Liver (tissue), 9 donors: ENCODE measurements around the gene LRRC15. TPM values are rescaled to one million over a fixed set of nuclear protein-coding genes. Genes with fewer than 3 reads are reported as not detected.

Source experiments
- DNase-seq: peaks from one replicate; pipeline ENCODE4 v3.0.0-alpha.2; 2017; ENCODE audit warnings: low spot score
- H3K27ac ChIP-seq, 2 donors: one replicate each; pipeline ENCODE4 v1.7.0; 2013; ENCODE audit warnings: inconsistent platforms in 2 of 2, low read length in 2 of 2, control low read depth in 1 of 2, low read depth in 1 of 2, mild to moderate bottlenecking in 1 of 2
- H3K27me3 ChIP-seq, 4 donors: one replicate each; pipeline versions ENCODE4 v1.6.1 to v1.7.0; 2013; ENCODE audit warnings: low read length in 3 of 4, inconsistent platforms in 1 of 4, mild to moderate bottlenecking in 1 of 4, moderate library complexity in 1 of 4; ENCODE audit not compliant: control insufficient read depth in 4 of 4, insufficient read depth in 4 of 4
- H3K36me3 ChIP-seq, 4 donors: one replicate each; pipeline versions ENCODE4 v1.6.1 to v1.7.0; 2013; ENCODE audit warnings: low read length in 3 of 4, mild to moderate bottlenecking in 3 of 4, low read depth in 1 of 4, moderate library complexity in 1 of 4; ENCODE audit not compliant: control insufficient read depth in 4 of 4, insufficient read depth in 3 of 4
- H3K4me1 ChIP-seq, 4 donors: one replicate each; pipeline versions ENCODE4 v1.6.1 to v1.7.0; 2013; ENCODE audit warnings: low read length in 3 of 4, mild to moderate bottlenecking in 3 of 4, moderate library complexity in 1 of 4; ENCODE audit not compliant: control insufficient read depth in 4 of 4, insufficient read depth in 4 of 4
- H3K4me3 ChIP-seq, 3 donors: one replicate each; pipeline versions ENCODE4 v1.6.1 to v1.7.0; 2013; ENCODE audit warnings: low read length in 3 of 3, control low read depth in 1 of 3, low read depth in 1 of 3, mild to moderate bottlenecking in 1 of 3
- H3K9ac ChIP-seq, 2 donors: one replicate each; pipeline ENCODE4 v1.7.0; 2013; ENCODE audit warnings: low read length in 2 of 2, mild to moderate bottlenecking in 2 of 2, moderate library complexity in 2 of 2, control low read depth in 1 of 2, low read depth in 1 of 2
- H3K9me3 ChIP-seq, 4 donors: one replicate each; pipeline versions ENCODE4 v1.6.1 to v1.7.0; 2013; ENCODE audit warnings: low read length in 3 of 4; ENCODE audit not compliant: control insufficient read depth in 4 of 4
- ATF3 ChIP-seq: IDR thresholded peaks from 2 replicates; pipeline ENCODE4 v1.6.1; 2016; ENCODE audit warnings: antibody characterized with exemption
- CTCF ChIP-seq: fragments of 150-350 bp; IDR thresholded peaks from 2 replicates; pipeline ENCODE4 v1.5.1; 2017; ENCODE audit warnings: improper control_type of control experiment, low read depth, low read length; ENCODE audit not compliant: missing input control
- EGR1 ChIP-seq, 2 donors: IDR thresholded peaks; 2 replicates each; pipeline ENCODE4 v1.6.1; 2016 to 2018; ENCODE audit warnings: antibody characterized with exemption in 2 of 2, low read depth in 2 of 2
- FOXA1 ChIP-seq: IDR thresholded peaks from 2 replicates; pipeline ENCODE4 v1.6.1; 2016; ENCODE audit warnings: antibody characterized with exemption
- FOXA2 ChIP-seq: IDR thresholded peaks from 2 replicates; pipeline ENCODE4 v1.6.1; 2016; ENCODE audit warnings: antibody characterized with exemption
- GABPA ChIP-seq, 2 donors: IDR thresholded peaks in 1 of 2; conservative IDR thresholded peaks in 1 of 2; 2 replicates each; pipeline ENCODE4 v1.6.1; 2016; ENCODE audit warnings: antibody characterized with exemption in 2 of 2, mild to moderate bottlenecking in 1 of 2, moderate library complexity in 1 of 2
- HNF4A ChIP-seq, 2 donors: conservative IDR thresholded peaks; 2 replicates each; pipeline ENCODE4 v1.6.1; 2016; ENCODE audit warnings: antibody characterized with exemption in 2 of 2, mild to moderate bottlenecking in 2 of 2
- HNF4G ChIP-seq: IDR thresholded peaks from 2 replicates; pipeline ENCODE4 v1.6.1; 2016; ENCODE audit warnings: antibody characterized with exemption
- JUND ChIP-seq, 2 donors: IDR thresholded peaks; 2 replicates each; pipeline ENCODE4 v1.6.1; 2016; ENCODE audit warnings: antibody characterized with exemption in 2 of 2
- NR2F2 ChIP-seq: IDR thresholded peaks from 2 replicates; pipeline ENCODE4 v1.6.1; 2016; ENCODE audit warnings: antibody characterized with exemption
- RAD21 ChIP-seq, 2 donors: IDR thresholded peaks; 2 replicates each; pipeline ENCODE4 v1.6.1; 2016; ENCODE audit warnings: antibody characterized with exemption in 2 of 2, mild to moderate bottlenecking in 2 of 2
- REST ChIP-seq: IDR thresholded peaks from 2 replicates; pipeline ENCODE4 v1.6.1; 2016; ENCODE audit warnings: antibody characterized with exemption, mild to moderate bottlenecking
- RXRA ChIP-seq, 2 donors: IDR thresholded peaks; 2 replicates each; pipeline ENCODE4 v1.6.1; 2017 to 2018; ENCODE audit warnings: antibody characterized with exemption in 2 of 2, mild to moderate bottlenecking in 1 of 2
- SP1 ChIP-seq: IDR thresholded peaks from 2 replicates; pipeline ENCODE4 v1.6.1; 2018; ENCODE audit warnings: antibody characterized with exemption, mild to moderate bottlenecking
- TAF1 ChIP-seq: conservative IDR thresholded peaks from 2 replicates; pipeline ENCODE4 v1.6.1; 2016; ENCODE audit warnings: antibody characterized with exemption, mild to moderate bottlenecking
- YY1 ChIP-seq: IDR thresholded peaks from 2 replicates; pipeline ENCODE4 v1.6.1; 2016; ENCODE audit warnings: antibody characterized with exemption, mild to moderate bottlenecking
- ZBTB33 ChIP-seq: IDR thresholded peaks from 2 replicates; pipeline ENCODE4 v1.6.1; 2016; ENCODE audit warnings: antibody characterized with exemption
- WGBS: extraction: QIAGEN DNeasy Blood & Tissue Kit; methylation state at CpG from one replicate; pipeline ENCODE4 v1.1.7; 2013; 5-methylcytosine and 5-hydroxymethylcytosine counted together
- polyA plus RNA-seq, 2 donors: library from polyadenylated mRNA; stranded (reverse) in 1 of 2; unstranded in 1 of 2; fragments of 200-250 nt in 1 of 2; fragments of >200 nt in 1 of 2; fragmentation: Nextera tagmentation in 1 of 2; extraction: Ambion mirVana in 1 of 2; gene quantifications; one replicate each; pipeline versions ENCODE4 v1.2.1 to v1.2.3, GENCODE V29; 2013 to 2015
- total RNA-seq, 2 donors: library from RNA; depleted of rRNA; stranded (reverse); fragments of >200 nt; gene quantifications; one replicate each; pipeline ENCODE4 v1.2.3, GENCODE V29; 2014
- TF ChIP-seq, protein P1 (sequence below): IDR thresholded peaks from 2 replicates; pipeline ENCODE4 v1.6.1; 2016; ENCODE audit warnings: antibody characterized with exemption
- donor health status: healthy.
- donor health status: healthy.
- donor health status: healthy.
- donor health status: healthy.
- donor health status: healthy.

LRRC15 gene
- total and polyA plus RNA-seq, 4 donors = 0.03 to 0.08 (median 0.05) TPM; not detected in 1

GRCh38 chr3:194399166-194399565 is 29.6 kb upstream of the LRRC15 start, which contains the start of gene GP5:
GP5 (minus strand) TSS chr3:194399266; CDS start chr3:194398282, 984 bp downstream.
- Histone ChIP-seq H3K36me3 (no peaks in the 10 kb centered on the region), H3K4me1 (peaks cover 3 to 34% (median 18%) of the 10 kb centered on the region in 4 donors), H3K4me3 (peak within 1 kb of the TSS in 1 of 3 donors; percentile 2), H3K9ac (no peak within 1 kb of the TSS), H3K27ac (no peak within 1 kb of the TSS), H3K27me3 (no peaks in the 10 kb centered on the region), H3K9me3 (no peaks in the 10 kb centered on the region)
- TF ChIP-seq HNF4A (conservative IDR thresholded peaks at IDR 0.05) = no peak
- no peak for TF ChIP-seq GABPA (IDR thresholded peaks at IDR 0.05 in 1 of 2, conservative IDR thresholded peaks at IDR 0.05 in 1 of 2)
- TF ChIP-seq EGR1 (IDR thresholded peaks at IDR 0.05; ENCODE audit: low read depth in 2 of 2) = no peak
- no peak for TF ChIP-seq HNF4G
- no peak for TF ChIP-seq ATF3
- TF ChIP-seq YY1 = no peak
- no peak for TF ChIP-seq FOXA2
- no peak for TF ChIP-seq REST
- TF ChIP-seq RXRA (IDR thresholded peaks at IDR 0.05) = no peak
- no peak for TF ChIP-seq ZBTB33
- 72% methylated on average over 2 of the region's 2 CpGs for WGBS
- no peak for DNase-seq

GRCh38 chr3:194397757-194398312 is 28.3 kb upstream of the LRRC15 start:
- Histone ChIP-seq H3K9ac (no peak overlapping the region), H3K36me3 (no peaks in the 10 kb centered on the region), H3K4me3 (peak overlapping the region in 1 of 3 donors; percentile 2), H3K9me3 (no peaks in the 10 kb centered on the region), H3K27me3 (no peaks in the 10 kb centered on the region), H3K27ac (no peak overlapping the region), H3K4me1 (peaks cover 3 to 34% (median 18%) of the 10 kb centered on the region in 4 donors)
- WGBS = 41% methylated on average over 38 of the region's 38 CpGs
- DNase-seq = no peak
- TF ChIP-seq FOXA2 (no peak), HNF4A (conservative IDR thresholded peaks at IDR 0.05) (no peak), ATF3 (no peak), ZBTB33 (no peak), RAD21 (IDR thresholded peaks at IDR 0.05) (no peak), YY1 (no peak), RXRA (IDR thresholded peaks at IDR 0.05) (no peak), SP1 (no peak), GABPA (IDR thresholded peaks at IDR 0.05 in 1 of 2, conservative IDR thresholded peaks at IDR 0.05 in 1 of 2) (no peak), JUND (IDR thresholded peaks at IDR 0.05) (no peak), HNF4G (no peak), NR2F2 (no peak), FOXA1 (no peak), CTCF (no peak), EGR1 (IDR thresholded peaks at IDR 0.05; ENCODE audit: low read depth in 2 of 2) (no peak), TAF1 (no peak)
- TF ChIP-seq, protein P1, sequence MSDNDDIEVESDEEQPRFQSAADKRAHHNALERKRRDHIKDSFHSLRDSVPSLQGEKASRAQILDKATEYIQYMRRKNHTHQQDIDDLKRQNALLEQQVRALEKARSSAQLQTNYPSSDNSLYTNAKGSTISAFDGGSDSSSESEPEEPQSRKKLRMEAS = no peak
